Measurements from ENCODE around the gene RASGRP1.

- TF ChIP-seq ZFP3 (CRISPR knock-in tag; IDR thresholded peaks at IDR 0.05) = no peak
- TF ChIP-seq CREB5 (CRISPR knock-in tag; IDR thresholded peaks at IDR 0.05; ENCODE audit: low read depth) = no peak
- no peak for TF ChIP-seq ARNTL (CRISPR knock-in tag; IDR thresholded peaks at IDR 0.05; ENCODE audit: borderline replicate concordance, low read depth)
- TF ChIP-seq ESRRG (CRISPR knock-in tag; IDR thresholded peaks at IDR 0.05) = no peak
- TF ChIP-seq OSR1 (CRISPR knock-in tag; IDR thresholded peaks at IDR 0.05) = no peak
Measured at GRCh38 chr15:38477637-38478036, 87.0 kb downstream of the RASGRP1 start.

All from SK-N-SH treated with all-trans-retinoic acid at 6 μM for 48 hours (cell line).